HG03103 (cell line): ENCODE data around the gene AFF1.
A peak's percentile ranks its signal among the peaks of the same experiment; 100 is the strongest.
"Not testable (repeated sequence)": the region's sequence is repeated elsewhere in the genome, so short reads cannot be mapped to it uniquely, and the experiment has no call there.

Source experiments
- ATAC-seq: cut with Tn5 transposase; IDR thresholded peaks from one replicate; pipeline ENCODE4 v1.9.1; 2021; ENCODE audit warnings: low read depth; ENCODE audit not compliant: unreplicated experiment

The AFF1 gene

DNA sequence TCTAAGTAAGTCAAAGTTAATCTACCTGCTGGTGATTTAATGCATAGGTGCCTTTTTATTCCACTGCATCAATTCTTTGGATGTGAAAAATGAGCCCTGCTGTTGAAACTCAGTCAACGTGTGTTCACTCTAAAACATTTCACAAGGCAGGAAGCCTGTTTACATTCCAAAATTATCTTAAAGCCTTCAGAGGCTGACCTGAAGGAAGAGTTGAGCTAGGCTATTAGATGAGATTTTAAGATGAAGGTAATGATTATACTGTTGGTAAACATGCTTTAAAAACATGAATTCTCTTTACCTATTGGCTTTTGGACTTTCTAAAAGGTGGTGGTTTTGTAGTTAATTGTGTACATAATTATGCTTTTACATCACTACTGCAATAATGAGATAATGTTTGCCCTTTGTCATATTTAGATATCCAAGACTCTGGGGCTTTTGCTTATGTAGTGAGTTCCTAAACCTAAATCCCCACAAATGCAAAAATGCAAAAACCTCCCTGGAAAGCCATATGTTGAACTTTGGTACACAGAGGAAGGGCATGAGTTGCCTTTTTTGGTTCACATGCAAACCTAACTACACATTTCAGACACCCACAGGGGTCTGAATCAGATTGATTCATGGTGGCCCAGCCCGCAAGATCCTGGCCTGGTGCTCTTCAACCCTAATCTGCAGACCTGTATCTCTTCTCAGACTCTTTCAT, 193.3 kb downstream of the AFF1 start:
- no peak for ATAC-seq

DNA sequence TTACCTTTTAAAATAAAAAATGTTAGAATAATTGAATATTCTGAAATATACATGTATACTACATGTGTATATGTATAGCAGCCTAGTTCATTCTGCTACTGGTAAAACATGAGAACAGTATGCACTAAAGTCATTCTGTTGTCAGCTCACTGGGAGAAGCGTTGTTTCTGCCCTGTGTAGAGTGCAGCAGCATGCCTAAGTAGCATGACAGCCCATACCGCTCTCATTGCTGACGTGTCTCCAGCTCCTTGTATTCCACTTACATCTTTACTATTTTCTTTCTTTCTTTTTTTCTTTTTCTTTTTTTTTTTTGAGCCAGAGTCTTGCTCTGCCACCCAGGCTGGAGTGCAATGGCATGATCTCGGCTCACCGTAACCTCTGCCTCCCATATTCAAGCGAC, 194.9 kb downstream of the AFF1 start:
- no peak for ATAC-seq

DNA sequence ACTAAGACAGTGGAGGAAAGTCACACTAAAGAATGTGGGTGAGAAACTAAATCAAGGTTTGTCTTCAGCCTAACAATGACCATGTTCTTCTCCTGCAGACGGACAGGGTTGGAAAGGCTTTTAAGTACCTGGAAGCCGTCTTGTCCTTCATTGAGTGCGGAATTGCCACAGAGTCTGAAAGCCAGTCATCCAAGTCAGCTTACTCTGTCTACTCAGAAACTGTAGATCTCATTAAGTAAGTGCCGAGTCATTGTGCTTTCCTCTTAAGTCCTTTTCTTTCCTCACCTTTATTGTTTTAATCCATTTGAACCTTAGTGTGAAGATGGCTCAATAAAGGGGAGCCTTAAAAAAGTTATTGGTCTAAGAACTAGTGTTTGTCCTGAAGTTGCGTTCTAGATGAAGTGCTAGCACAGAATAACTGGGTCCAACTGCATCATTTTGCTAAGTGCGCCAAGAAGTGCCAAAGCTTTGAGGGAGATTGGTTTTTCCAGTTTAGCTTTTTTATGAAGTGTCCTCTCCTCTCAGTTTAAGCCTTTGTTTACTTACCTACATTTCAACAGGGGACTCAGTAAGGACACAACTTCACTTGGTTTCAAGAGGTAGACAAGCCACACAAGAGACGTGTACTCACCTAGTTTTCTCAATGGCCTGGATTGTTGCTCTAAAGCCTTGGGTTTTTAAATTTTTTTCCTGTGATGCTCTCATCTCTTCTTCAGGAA, 196.3 kb downstream of the AFF1 start:
- ATAC-seq, result no peak

DNA sequence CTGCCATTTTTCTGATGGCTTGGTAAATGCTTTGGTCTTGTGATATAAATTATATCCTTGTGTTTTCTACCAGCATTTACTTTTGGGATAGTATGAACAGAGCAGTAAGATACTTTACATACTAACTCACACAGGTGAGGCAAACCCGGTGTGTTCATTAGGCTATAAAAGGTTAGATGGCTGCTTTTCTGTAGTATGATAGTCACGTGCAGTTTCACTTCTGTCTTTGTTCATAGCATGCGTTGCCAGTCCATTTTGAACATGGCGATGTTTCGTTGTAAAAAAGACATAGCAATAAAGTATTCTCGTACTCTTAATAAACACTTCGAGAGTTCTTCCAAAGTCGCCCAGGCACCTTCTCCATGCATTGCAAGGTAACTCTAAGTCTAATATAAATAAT, 197.2 kb downstream of the AFF1 start:
- no peak for ATAC-seq

DNA sequence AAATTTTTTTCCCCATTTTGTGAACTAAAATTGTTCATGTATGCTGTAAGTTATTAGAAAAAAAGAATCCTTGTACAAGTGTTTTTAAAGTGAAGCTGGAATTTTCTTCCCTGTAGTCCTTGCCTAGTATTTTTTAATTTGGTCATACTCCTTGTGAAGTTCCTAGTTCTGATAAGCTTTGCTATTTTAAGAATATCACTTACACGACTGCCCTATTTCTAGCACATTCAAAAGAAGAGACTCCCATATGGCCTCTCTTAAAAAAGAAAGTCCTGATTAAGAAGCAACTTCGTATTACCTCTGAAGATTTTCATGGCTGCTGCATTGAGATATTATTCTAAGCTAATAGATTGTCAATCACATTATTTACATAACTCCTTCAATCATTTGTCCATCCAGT, 198.4 kb downstream of the AFF1 start:
- no peak for ATAC-seq

DNA sequence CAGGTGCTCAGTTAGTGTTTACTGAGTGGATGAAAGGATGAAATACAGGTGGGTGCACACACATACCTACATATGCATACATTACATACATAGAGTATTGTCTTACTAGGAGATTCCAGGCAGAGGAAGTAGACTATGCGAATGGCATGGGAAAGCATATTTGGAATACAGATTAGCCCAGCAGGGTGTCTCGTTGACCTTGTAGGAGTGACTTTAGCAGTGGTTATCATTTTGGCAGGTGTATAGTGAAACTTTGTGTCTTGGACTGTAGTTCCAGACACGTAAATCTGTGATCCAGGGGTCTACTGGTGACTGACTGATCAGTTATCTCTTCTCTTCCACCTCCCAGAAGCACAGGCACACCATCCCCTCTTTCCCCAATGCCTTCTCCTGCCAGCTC, 199.3 kb downstream of the AFF1 start:
- no peak for ATAC-seq

DNA sequence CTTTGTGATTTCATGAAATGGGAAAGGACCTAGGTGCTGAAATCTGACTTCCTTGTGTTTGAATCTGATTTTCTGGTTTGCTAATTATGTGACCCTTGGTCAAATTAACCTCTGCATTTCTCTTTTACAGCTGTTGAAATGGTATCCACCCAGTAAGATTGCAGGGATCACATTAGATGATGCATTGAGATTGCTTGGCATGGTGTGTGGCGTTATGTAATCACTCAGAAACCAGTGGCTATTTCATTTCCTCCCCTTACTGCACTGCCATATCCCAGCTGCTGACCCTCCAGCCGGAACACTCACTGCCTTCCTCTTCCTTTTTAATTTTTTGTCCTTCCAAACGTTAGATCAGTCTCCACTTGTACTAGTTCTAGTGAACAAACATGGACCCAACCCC, 206.6 kb downstream of the AFF1 start:
- ATAC-seq, result no peak

DNA sequence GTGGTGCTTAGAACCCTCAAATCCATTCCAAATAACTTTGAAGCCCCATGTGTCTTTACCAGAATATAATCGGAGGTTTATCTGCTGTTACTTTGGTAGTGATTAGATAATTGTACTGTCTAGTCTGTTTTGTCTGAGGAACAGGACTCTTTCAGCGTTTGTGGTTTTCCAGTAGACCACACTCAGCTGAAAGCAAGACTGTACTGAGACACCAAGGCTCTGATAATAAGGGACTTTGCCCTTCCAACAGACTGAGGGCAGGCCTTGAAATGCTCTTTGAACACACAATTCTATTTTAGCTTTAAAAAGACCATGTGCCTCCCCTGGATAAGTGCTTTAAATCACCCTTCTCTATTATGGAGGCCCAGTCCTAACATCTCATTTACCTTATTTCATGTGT, 209.5 kb downstream of the AFF1 start:
- no peak for ATAC-seq

DNA sequence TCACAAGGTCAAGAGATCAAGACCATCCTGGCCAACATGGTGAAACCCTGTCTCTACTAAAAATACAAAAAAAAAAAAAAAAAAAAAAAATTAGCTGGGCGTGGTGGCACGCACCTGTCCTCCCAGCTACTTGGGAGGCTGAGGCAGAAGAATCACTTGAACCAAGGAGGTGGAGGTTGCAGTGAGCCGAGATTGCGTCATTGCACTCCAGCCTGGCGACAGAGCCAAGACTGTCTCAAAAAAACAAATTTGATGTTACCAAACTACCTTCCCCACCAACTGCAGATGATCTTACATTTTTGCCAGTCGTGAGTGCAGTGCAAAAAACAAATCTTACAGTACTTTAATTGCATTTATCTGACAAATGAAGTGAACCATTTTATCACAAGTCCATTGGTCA, 211.1 kb downstream of the AFF1 start:
- not testable (repeated sequence) for ATAC-seq

DNA sequence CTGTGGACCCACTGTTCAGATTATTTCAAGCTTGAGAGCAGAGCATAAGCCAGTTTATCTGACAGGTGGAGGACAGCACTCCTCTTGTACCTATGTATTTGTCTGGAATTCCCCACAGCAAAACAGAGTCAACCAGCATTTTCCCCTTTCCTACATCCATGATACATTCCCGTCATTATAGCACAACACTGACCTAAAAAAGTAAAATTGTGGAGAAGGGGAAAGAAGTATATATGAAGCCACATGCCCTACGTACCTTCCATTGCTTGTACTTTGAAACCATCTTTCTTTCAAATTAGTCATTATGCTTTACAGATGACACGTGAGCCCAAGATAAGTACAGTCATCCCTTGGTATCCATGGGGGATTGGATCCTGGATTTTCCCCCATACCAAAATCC, 212.3 kb downstream of the AFF1 start:
- no peak for ATAC-seq

DNA sequence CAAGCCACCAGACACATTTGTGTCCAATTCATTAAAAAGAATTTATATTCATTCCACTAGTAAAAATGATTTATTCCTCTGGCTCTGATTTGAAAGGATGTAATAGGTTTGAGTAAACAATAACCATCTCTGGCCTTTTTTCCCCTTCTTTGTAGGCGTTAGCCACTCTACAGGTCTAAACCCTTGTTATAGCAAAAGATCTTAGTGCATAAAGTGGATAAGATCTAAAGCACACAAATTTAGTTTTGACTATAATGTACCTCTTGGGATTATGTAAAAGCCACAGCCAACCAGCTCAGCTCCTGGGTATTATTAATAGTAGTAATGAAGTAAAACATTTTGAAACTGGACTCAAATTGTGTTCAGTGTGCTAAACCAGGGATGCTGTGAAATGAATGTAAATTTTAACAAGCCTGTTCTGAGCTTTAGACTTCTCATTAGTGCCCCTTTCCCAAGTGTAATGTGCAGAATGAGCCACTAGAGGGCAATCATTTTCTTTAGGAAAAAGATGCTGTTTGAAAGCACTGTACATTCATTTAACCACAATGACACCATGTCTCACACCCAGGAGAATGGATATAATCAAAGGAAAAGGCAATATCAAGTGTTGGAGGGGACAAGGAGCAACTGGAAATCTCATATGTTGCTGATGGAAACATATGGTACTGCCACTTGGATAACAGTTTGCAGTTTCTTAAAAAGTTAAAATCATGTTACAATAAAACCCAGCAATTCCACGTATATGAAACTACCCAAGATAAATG, 215.9 kb downstream of the AFF1 start:
- ATAC-seq, result peak; percentile 71

DNA sequence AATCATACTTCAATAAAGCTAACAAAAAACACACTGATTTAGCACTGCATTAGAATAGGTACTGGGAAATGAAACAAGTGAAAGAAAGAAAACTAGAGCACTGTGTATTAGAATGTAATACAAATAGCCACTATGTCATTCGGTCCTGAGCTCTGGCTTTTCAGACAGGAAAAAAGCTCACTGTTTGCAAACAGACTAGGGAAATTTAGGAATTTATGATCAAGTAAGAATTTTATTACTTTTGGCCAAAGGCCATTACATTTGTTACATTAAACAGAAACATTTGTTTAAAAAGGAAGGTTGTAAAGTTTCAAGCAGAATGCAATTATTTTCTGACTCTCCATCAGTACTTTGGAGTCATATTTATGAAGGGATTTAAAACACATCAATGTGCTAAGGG, 216.9 kb downstream of the AFF1 start:
- no peak for ATAC-seq

DNA sequence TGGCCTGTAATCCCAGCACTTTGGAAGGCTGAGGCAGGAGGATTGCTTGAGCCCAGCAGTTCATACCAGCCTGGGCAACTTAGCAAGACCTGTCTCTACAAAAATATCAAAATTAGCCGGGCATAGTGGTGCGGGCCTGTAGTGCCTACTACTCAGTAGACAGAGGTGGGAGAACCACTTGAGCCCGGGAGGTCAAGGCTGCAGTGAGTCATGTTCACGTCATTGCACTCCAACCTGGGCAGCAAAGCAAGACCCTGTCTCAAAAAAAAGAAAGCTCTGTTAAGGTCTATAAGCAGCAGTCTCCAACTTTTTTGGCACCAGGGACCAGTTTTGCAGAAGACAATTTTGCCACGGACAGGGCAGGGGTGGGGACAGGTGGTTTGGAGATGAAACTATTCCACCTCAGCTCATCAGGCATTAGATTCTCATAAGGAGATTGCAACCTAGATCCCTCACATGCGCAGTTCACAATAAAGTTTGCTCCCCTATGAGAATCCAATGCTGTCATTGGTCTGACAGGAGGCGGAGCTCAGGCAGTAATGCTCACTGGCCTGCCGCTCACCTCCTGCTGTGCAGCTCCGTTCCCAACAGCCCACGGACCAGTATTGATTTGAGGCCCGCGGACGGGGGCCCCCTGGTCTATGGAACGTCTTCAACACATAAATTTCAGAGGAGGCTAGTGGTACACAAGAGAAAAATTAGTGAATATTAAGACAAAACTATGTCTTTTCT, 217.7 kb downstream of the AFF1 start:
- no peak for ATAC-seq

DNA sequence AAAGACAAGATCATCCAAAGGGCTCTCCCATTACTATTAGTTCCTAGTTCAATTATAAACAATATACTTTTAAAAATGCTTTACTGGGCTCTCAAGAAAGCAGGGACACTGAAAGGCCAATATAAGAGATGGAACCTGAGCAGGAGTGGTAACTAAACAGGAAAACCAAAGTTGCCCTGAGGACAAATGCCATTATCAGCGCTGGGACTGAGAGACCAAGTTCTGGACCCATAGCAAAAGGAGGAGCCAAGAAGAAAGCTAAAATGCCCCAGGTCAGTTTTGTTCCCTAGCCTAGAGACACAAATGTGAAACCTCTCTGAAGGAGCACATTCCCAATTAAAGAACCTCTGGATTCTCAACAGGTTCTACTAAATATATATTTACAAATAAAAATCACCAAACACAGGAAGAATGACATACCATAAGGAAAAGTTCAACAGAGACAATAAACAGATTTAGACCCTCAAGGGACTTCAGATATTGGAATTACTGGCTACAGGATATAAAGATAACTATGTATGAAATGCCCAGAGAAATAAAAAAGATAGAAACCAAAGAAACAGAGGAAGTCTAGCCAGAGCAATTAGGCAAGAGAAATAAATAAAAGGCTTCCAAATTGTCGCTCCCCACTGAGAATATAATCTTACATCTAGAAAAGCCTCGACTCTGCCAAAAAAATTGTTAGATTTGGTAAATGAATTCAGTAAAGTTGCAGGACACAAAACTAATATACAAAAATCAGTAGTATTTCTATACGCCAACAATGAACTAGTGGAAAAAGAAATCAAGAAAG, 218.5 kb downstream of the AFF1 start:
- ATAC-seq, result no peak

DNA sequence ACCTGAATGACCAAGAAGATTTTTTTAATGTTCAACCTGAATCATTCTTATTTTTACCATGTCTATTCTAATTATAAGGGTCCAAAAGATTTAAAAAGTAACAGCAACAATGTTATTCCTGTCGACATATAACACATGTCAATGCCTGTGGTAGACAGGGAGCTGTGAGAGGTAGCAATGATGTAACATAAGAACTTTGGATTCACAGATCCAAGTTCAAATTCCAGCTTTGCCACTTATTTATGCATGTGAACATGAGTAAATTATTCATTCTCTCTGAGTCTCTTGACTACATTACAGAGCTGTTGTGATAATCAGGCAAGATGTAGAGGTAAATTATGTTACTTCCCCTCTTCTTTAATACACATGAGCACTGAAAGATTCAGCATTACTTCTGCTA, 231.1 kb downstream of the AFF1 start:
- no peak for ATAC-seq

DNA sequence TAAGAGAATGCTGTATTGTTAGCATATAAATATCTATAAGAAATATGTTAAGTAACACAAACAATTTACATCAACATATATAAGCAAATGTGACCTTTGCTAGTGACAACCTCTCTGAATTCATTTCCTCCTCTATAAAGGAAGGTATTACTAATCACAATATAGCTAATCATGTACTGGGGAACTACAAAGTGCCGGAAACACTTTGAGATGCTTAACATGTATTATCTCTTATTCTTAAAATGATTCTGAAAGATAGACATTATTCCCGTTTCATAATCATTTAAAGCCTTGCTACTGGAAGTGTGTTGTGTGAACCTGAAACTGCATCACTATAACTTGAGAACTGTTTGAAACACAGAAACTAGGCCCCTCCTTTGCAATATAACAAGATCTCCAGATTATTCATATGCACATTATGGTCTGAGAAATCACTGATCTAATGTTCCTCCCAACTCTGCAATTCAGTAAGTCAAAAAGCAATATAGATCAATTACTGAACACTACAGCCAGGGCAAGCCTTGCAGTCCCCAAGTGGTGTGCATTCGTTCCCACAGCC, 231.6 kb downstream of the AFF1 start:
- no peak for ATAC-seq

DNA sequence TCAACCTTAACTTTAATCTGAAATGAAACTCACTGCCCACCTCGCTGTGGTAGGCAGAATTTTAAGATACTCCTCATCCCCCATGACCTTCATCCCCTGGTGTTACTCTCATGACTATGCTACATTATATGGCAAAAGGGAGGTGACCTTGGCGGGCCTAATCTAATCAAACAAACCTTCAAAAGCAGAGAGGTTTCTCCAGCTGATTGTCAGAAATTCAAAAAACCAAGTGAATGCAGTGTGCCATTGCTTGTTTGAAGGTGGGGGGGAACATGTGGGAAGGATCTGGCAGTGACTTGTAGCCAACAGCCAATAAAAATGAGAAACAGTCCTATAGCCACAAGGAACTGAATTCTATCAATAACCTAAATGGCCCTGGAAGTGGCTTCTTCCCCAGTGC, 237.1 kb downstream of the AFF1 start:
- ATAC-seq, result no peak

DNA sequence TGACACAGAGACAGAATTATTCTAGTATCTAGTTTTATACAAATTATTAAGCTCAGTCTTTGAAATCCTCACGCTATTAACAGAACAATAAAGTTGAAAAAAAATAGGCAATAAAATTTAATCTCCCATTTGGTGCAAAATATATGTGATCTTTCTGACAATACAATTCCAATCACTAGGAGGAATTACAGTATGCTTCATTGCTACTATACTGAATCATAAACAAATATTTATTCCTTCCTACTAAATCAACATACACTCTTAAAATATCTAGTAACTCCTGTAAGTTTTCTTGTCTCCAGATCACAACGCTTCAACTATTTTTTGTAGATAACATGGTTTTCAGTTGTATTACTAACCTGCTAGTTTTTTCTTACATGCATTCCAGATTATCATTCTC, 239.9 kb downstream of the AFF1 start:
- ATAC-seq, result no peak

DNA sequence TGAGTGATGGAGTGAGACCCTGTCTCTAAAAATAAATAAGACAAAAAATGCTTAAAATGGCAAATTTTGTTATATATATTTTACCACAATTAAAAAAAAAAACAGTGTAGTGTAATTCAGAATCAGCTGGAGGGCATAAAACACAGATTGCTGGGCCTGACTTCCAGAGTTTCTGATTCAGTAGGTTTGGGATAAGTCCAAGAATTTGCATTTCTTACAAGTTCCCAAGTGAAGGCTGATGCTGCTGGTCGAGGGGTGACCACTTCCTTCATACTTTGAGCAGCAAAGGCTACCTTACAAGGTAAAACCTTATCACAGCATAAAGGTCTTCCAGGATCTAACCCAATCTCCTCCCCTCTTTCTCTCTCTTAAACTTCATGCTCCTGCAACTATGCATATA, 244.9 kb downstream of the AFF1 start:
- no peak for ATAC-seq

DNA sequence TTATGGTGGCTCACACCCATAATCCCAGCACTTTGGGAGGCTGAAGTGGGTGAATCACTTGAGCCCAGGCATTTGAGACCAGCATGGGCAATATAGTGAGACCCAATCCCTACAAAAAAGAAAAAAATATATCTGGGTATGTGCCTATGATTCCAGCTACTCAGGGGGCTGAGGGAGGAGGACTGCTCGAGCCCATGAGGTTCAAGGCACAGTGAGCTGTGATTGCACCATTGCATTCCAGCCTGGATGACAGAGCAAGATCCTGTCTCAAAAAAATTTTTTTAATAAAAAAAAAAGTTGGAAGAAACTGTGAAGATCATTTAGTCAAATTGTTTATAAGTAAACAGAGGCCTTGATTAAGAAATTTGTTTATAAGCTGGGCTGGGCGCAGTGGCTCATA, 246.0 kb downstream of the AFF1 start:
- no peak for ATAC-seq
